Putamen (tissue), 1 donor: ENCODE measurements around the gene CLEC2L.
"Not testable (repeated sequence)": the region's sequence is repeated elsewhere in the genome, so short reads cannot be mapped to it uniquely, and the experiment has no call there.

ENCODE experiments used
- DNase-seq: peaks from one replicate; pipeline ENCODE4 v3.0.0-alpha.2; 2016; ENCODE audit warnings: low spot score

The CLEC2L gene

GRCh38 chr7:139523968-139524815, 707 bp downstream of the CLEC2L start:
- DNase-seq = no peak

DNA sequence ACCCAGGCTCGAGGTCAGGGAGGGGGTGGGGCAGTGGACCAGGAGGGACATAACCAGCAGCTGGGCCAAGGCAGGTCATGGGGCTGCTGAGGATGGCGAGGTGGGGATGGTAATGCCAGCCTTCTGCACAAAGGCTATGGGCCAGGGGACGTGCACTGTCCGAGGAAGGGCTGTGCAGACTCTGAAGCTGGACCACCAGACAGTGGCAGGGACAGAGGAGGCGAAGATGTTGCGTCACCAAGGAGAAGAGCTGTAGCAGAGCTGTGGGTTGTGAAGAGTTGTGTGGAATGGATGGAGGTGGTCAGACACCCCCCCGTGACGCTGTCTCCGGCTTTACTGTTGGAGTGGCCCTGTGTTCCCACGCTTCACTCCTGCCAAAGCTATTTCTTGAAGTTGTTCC, 1.8 kb downstream of the CLEC2L start:
- no peak for DNase-seq

DNA sequence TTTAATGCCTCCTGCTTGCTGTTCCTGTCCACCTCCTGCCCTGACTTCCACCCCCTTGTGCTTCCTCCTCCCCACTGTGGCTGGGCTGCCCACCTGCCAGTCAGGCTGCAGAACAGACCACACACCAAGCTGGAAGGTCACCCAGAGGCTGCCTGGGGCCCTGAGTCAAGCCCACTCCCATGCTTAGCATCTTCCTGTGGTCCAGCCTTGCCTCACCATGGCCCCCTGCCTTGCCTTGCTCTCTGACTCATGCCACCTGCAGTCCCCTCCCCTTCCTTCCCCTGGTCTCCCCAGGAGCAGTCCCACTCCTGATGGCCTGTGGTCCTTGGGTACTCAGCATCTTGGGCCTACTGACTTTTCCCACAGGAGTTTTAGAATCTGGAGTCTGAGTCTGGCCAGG, 2.3 kb downstream of the CLEC2L start:
- DNase-seq = no peak

- no peak for DNase-seq
These were observed 3.4 kb downstream of the CLEC2L start for GRCh38 chr7:139526578-139527544.

DNA sequence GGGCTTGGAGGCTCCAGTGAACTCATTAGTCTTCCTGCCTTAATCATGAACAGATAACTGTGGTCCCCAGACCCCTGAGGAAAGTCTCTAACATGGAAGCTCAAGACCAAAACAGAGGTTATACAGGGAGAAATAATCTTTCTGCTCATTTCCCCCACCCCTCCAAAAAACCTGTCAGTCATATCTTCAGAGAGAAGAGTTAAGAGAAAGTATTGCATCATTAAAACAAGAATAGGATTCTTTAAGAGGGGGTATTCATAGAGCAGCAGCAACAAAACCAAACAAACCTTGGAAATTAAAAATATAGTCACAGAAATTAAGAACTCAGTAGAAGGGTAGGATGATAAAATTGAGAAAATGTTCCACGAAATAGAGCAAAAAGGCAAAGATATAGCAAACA, 7.6 kb downstream of the CLEC2L start:
- DNase-seq = no peak

- DNase-seq = no peak
These were observed 9.2 kb downstream of the CLEC2L start for GRCh38 chr7:139532636-139533155.

- no peak for DNase-seq
These were observed 10.6 kb downstream of the CLEC2L start for GRCh38 chr7:139534096-139534495.

DNA sequence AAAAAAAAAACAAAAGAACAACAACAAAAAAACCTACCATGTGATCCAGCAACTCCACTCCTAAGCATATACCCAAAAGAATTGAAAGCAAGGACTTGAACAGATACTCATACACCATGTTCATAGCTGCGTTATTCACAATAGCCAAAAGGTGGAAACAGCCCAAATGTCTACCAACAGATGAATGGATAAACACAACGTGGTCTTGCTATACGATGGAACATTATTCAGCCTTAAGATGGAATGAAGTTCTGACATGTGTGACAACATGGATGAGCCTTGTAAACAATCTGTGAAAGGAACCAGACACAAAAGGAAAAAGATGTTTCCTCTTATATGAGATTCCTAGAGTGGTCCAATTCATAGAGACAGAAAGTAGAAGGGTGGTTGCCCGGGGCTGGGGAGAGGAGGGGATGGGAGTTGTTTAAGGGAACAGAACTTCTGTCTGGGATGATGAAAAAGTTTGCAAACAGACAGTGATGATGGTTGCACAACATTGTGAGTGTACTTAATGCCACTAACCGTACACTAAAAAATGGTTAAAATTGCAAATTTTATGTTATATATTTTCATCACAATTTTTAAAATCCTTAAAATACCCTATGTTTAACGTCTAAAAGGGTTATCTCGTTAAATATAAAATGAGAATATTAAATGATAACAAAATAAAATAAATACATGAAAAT, 11.6 kb downstream of the CLEC2L start:
- no peak for DNase-seq

DNA sequence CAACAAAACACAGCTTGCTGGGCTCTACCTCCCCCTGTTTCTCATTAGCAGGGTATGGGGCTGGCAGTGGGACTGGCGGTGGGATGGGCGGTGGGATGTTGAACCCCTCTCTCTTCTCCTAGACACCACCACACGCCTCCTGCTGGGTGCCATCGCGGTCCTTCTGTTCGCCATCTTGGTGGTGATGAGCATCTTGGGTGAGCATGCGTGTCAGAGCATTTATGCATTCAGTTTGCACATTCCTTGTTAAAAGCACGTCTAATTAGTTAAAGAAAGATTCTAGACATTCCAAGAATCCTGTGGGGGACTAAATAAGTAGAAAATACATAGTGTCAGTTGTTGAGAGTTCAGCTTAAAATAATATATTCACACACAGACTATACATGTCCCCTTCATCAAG, 12.7 kb downstream of the CLEC2L start:
- DNase-seq = no peak

DNA sequence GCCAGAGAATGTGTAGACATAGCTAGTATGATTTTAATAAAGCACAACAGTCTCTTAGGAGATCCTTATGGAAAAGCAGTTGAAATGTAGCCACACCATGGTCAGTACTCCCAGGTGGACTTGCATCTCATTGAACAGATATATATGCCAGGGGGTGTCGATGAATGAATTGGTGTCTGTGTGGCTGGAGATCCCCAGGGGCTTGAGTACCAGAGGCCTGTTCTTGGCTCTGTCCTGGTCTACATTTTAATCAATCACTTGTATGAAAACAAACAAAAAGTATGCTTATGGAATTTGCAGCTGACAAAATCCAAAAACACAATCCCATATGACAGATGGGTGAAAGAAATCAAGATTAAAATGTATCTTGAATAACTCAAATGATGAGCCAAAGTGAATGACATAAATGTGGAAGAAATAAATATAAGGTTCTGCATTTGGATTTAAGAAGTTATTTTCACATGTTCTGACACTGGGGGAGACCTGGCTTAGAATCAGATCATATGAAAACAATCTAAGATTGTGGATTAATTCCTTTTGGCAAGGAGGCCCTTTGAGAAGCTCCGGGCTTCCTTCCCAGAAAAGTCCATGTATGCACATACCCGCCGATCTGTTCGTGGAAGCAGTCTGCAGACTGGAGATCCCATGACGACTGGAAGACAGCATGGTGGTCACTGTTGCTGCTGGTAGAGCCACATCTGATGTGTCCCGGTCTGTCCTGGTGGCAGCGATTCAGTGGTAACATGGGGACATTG, 15.6 kb downstream of the CLEC2L start:
- no peak for DNase-seq

- DNase-seq = no peak
These were observed 16.7 kb downstream of the CLEC2L start for GRCh38 chr7:139540203-139540602.

DNA sequence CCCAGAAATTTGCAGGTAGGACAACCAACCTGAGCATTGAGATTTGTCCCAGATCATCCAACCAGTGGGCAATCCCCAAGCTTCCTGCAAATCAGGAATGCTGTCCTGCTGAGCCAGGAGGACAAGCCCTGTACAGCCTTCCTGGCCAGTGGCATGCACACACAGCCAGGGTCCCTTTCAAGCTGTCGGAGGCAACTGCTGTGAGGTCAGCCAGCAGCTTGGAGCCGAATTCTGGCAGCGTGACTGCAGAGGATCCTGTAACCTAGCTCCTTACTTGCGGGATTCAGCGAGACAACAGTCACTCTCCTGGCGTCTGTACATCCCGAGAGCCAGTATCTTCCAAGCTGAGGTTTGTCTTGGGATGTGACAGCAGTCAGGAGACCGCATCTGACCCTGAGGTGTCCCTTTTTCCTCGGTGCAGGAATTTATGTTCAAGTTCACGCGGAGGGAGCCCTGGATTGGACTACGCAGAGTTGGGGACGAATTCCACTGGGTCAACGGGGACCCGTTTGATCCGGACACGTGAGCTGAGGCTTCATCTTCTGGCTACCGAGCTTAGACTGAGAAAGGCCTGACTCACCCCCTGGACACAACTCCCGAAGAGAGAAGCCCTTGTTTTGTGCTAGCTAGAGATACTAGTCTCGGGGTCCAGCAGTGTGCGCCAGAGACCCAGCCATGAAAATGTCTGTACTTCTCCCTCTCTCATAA, 18.3 kb downstream of the CLEC2L start:
- no peak for DNase-seq

- DNase-seq = no peak
These were observed 19.0 kb downstream of the CLEC2L start for GRCh38 chr7:139542308-139543151.

DNA sequence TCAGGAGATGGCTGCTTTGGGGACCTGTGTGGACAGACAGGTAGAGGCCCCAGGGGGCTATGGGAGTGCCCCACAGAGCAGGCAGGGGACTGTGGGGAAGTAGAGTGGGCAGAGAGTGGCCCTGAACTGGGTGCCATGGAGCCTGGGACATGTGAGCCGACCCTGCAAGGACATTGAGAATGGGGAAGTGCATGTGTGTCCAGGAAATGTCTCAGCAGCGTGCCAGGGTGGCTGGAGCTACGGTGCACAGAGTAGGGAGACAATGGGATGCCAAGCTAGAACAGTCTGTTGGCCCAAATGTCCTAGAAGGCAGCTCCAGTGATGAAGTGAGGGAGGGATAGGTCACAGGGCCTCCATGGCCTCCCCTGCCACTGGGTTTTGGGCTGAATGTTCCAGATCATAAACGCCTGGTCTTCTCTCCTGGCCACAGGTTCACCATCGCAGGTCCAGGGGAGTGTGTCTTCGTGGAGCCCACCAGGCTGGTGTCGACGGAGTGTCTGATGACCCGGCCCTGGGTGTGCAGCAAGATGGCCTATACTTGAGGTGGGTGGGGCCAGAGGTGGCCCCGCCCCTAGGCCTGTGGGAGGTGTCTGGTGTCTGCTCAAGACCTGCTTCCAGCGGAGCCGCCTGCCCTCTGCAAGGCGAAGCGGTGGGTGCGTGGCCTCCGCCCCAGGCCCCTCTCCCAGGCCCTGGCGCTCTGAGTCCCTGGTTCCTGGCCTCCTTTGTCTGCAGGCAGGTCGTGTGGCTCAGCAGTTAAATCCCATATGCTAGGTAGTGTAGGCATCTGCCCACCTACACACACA, 20.5 kb downstream of the CLEC2L start:
- no peak for DNase-seq

DNA sequence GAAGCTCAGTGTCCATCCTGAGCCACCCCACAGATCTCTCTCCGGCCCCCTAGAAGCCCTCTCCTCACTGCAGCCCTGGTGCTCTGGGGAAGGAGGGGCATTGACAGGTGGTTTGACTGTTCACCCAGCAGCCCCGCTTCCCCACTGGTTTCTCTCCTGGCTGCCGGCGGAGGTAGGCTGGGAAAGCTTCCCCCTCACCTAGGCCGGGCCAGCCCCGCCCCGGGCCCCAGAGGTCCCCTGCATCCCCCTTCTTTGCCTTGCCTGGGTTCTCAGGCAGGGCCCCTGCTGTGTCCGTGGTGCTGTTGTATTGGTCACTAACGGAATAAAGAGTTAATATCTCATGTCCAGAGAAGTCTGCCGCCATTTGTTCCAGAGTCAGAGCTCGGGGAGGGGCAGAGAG, 21.2 kb downstream of the CLEC2L start:
- no peak for DNase-seq

- no peak for DNase-seq
These were observed 25.0 kb downstream of the CLEC2L start for GRCh38 chr7:139548302-139549028.

DNA sequence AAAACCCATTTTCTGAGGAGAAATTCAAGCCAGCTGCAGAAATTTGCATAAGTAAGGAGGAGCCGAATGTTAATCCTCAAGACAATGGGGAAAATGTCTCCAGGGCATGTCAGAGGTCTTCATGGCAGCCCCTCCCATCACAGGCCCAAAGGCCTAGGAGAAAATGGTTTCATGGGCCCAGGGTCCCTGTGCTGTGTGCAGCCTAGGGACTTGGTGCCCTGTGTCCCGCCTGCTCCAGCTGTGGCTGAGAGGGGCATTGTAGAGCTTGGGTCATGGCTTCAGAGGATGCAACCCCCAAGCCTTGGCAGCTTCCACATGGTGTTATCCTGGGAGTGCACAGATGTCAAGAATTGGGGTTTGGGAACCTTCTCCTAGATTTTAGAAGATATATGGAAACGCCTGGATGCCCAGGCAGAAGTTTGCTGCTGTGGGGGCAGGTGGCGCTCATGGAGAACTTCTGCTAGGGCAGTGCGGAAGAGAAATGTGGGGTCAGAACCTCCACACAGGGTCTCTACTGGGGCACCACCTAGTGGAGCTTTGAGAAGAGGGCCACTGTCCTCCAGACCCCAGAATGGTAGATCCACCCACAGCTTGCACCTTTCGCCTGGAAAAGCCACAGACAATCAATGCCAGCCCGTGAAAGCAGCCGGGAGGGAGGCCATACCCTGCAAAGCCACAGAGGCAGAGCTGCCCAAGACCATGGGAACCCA, 30.7 kb downstream of the CLEC2L start:
- DNase-seq = not testable (repeated sequence)
